G401 (cell line): ENCODE data around the gene TECTA. TPM values are rescaled to one million over a fixed set of nuclear protein-coding genes. Genes with fewer than 3 reads are reported as not detected.

Experiments used
- DNase-seq: peaks from one replicate; pipeline ENCODE4 v3.0.0-alpha.2; 2015; ENCODE audit warnings: low spot score
- in situ Hi-C: cut with HindIII; loops from 2 replicates; pipeline ENCODE4 v1.10.0; 2016; ENCODE audit warnings: low sequenced_read_pairs, mixed read lengths
- total RNA-seq: library from RNA; depleted of rRNA; stranded (reverse); fragments of >200 nt; shearing (Covaris generic); gene quantifications from 2 replicates; pipeline ENCODE4 v1.2.3, GENCODE V29; 2014

The TECTA gene
- total RNA-seq, 1 experiment from 2014 or later, result 0.17 TPM

GRCh38 chr11:121117788-121118187 lies 16.7 kb downstream of the TECTA start:
- DNase-seq, result no peak
- in situ Hi-C loops, result no loop called here

- no peak for DNase-seq
- in situ Hi-C loops, result no loop called here
These were observed 18.4 kb downstream of the TECTA start for GRCh38 chr11:121119440-121119839.

GRCh38 chr11:121122328-121122727 lies 21.3 kb downstream of the TECTA start:
- no peak for DNase-seq
- in situ Hi-C loops, result no loop called here

- in situ Hi-C loops, result no loop called here
These were observed 22.5 kb downstream of the TECTA start for GRCh38 chr11:121123496-121124069.

GRCh38 chr11:121127809-121128208 lies 26.8 kb downstream of the TECTA start:
- DNase-seq, result no peak
- in situ Hi-C loops, result no loop called here

More at GRCh38 chr11:121123496-121124069, 22.5 kb downstream of the TECTA start:
- DNase-seq, result no peak

GRCh38 chr11:121129362-121130340 lies 28.6 kb downstream of the TECTA start:
- no peak for DNase-seq
- in situ Hi-C loops, result no loop called here

- DNase-seq, result no peak
- in situ Hi-C loops, result no loop called here
These were observed 30.6 kb downstream of the TECTA start for GRCh38 chr11:121131656-121132055.

GRCh38 chr11:121132211-121132976 lies 31.4 kb downstream of the TECTA start:
- in situ Hi-C loops, result no loop called here
- no peak for DNase-seq

GRCh38 chr11:121134741-121135312 lies 33.8 kb downstream of the TECTA start:
- in situ Hi-C loops, result no loop called here
- DNase-seq, result peak; percentile 72

GRCh38 chr11:121137005-121137404 lies 36.0 kb downstream of the TECTA start:
- in situ Hi-C loops, result no loop called here
- DNase-seq, result no peak

- in situ Hi-C loops, result no loop called here
- no peak for DNase-seq
These were observed 37.2 kb downstream of the TECTA start for GRCh38 chr11:121138259-121138658.

- in situ Hi-C loops, result no loop called here
- no peak for DNase-seq
These were observed 39.3 kb downstream of the TECTA start for GRCh38 chr11:121140369-121140768.

GRCh38 chr11:121141066-121141465 lies 40.0 kb downstream of the TECTA start:
- DNase-seq, result no peak
- in situ Hi-C loops, result no loop called here

GRCh38 chr11:121143921-121144320 lies 42.9 kb downstream of the TECTA start:
- DNase-seq, result no peak
- in situ Hi-C loops, result no loop called here

- in situ Hi-C loops, result no loop called here
These were observed 43.7 kb downstream of the TECTA start for GRCh38 chr11:121144723-121145122.

GRCh38 chr11:121145826-121146225 lies 44.8 kb downstream of the TECTA start:
- DNase-seq, result no peak
- in situ Hi-C loops, result no loop called here

More at GRCh38 chr11:121144723-121145122, 43.7 kb downstream of the TECTA start:
- DNase-seq, result no peak

- no peak for DNase-seq
- in situ Hi-C loops, result no loop called here
These were observed 48.1 kb downstream of the TECTA start for GRCh38 chr11:121149116-121149515.

GRCh38 chr11:121151207-121151688 lies 50.2 kb downstream of the TECTA start:
- in situ Hi-C loops, result no loop called here
- DNase-seq, result no peak

GRCh38 chr11:121152764-121153163 lies 51.7 kb downstream of the TECTA start:
- in situ Hi-C loops, result no loop called here
- DNase-seq, result no peak
